Osteoblast (primary cell): ENCODE data around the gene HSD17B8. TPM values are rescaled to one million over a fixed set of nuclear protein-coding genes. Genes with fewer than 3 reads are reported as not detected.

Experiments
- DNase-seq: peaks from one replicate; pipeline ENCODE4 v3.0.0; 2011; ENCODE audit warnings: low spot score, mixed read lengths; ENCODE audit not compliant: insufficient read length; ENCODE audit errors: missing footprints
- H2AFZ ChIP-seq: 2 replicates; pipeline ENCODE4 v1.6.0; 2011; ENCODE audit warnings: mild to moderate bottlenecking, low read length
- H3K27ac ChIP-seq: 2 replicates; pipeline ENCODE4 v1.5.1; 2011; ENCODE audit warnings: mild to moderate bottlenecking, low read depth, low read length, moderate library complexity
- H3K27me3 ChIP-seq: 2 replicates; pipeline ENCODE4 v1.6.0; 2012; ENCODE audit warnings: mild to moderate bottlenecking, control low read depth, inconsistent platforms, low read length, moderate library complexity; ENCODE audit not compliant: insufficient read depth
- H3K36me3 ChIP-seq: 2 replicates; pipeline ENCODE4 v1.5.1; 2011; ENCODE audit warnings: mild to moderate bottlenecking, low read length, control low read depth, moderate library complexity; ENCODE audit not compliant: insufficient read depth
- H3K4me1 ChIP-seq: 2 replicates; pipeline ENCODE4 v1.5.1; 2011; ENCODE audit warnings: mild to moderate bottlenecking, low read length, control low read depth, moderate library complexity; ENCODE audit not compliant: insufficient read depth
- H3K4me2 ChIP-seq: 2 replicates; pipeline ENCODE4 v1.6.0; 2011; ENCODE audit warnings: mild to moderate bottlenecking, low read length; ENCODE audit not compliant: insufficient read depth
- H3K4me3 ChIP-seq: fragments of 200-600 bp; sonication (generic); 3 replicates; pipeline ENCODE4 v1.5.1; 2012; ENCODE audit warnings: mild to moderate bottlenecking, low read length, inconsistent platforms; ENCODE audit not compliant: insufficient read depth
- H3K79me2 ChIP-seq: 2 replicates; pipeline ENCODE4 v1.6.0; 2012; ENCODE audit warnings: mild to moderate bottlenecking, low read length, control low read depth, inconsistent platforms; ENCODE audit not compliant: insufficient read depth
- H3K9me3 ChIP-seq: 2 replicates; pipeline ENCODE4 v1.5.1; 2011; ENCODE audit warnings: low read depth, low read length, control low read depth
- H4K20me1 ChIP-seq: 2 replicates; pipeline ENCODE4 v1.6.0; 2012; ENCODE audit warnings: mild to moderate bottlenecking, low read length, control low read depth; ENCODE audit not compliant: insufficient read depth
- small RNA-seq: library from RNA; depleted of rRNA; stranded (forward); fragments of <200 nt; gene quantifications from one replicate; pipeline ENCODE3, GENCODE V24; 2012
- total RNA-seq: library from RNA; depleted of rRNA; stranded (reverse); fragments of >200 nt; gene quantifications from 2 replicates; pipeline ENCODE4 v1.2.3, GENCODE V29; 2012
- TF ChIP-seq, protein P1 (sequence below): IDR thresholded peaks from 2 replicates; pipeline ENCODE4 v1.5.1; 2011; ENCODE audit warnings: mild to moderate bottlenecking, low read depth, low read length, moderate library complexity; ENCODE audit errors: extremely low read depth

HSD17B8 gene
- total RNA-seq, 1 donor, result 3.3 TPM

DNA sequence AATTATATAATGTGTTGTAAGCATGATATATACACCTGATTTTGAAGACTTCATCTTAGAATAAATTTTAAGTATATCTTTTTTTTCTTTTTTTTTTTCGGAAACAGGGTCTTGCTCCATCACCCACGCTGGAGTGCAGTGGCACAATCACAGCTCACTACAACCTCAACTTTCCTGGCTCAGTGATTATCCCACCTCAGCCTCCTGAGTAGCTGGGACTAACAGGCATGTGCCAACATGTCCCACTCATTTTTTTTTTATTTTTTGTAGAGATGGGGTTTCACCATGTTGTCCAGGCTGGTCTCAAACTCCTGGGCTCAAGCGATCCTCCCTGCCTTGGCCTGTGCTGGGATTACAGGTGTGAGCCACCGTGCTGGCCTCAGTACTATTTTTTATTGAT lies 50.1 kb downstream of the HSD17B8 start:
- TF ChIP-seq, protein P1, sequence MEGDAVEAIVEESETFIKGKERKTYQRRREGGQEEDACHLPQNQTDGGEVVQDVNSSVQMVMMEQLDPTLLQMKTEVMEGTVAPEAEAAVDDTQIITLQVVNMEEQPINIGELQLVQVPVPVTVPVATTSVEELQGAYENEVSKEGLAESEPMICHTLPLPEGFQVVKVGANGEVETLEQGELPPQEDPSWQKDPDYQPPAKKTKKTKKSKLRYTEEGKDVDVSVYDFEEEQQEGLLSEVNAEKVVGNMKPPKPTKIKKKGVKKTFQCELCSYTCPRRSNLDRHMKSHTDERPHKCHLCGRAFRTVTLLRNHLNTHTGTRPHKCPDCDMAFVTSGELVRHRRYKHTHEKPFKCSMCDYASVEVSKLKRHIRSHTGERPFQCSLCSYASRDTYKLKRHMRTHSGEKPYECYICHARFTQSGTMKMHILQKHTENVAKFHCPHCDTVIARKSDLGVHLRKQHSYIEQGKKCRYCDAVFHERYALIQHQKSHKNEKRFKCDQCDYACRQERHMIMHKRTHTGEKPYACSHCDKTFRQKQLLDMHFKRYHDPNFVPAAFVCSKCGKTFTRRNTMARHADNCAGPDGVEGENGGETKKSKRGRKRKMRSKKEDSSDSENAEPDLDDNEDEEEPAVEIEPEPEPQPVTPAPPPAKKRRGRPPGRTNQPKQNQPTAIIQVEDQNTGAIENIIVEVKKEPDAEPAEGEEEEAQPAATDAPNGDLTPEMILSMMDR, result no peak
- peaks cover 16% of the 10 kb centered on the region for H3K36me3 ChIP-seq

More for the DNA sequence above, 50.1 kb downstream of the HSD17B8 start:
- peaks cover 27% of the 10 kb centered on the region for H3K4me1 ChIP-seq
- no peak overlapping the region for H2AFZ ChIP-seq
- H3K27ac ChIP-seq, result no peak overlapping the region
- no peak overlapping the region for H3K4me3 ChIP-seq
- DNase-seq, result no peak
- no peaks in the 10 kb centered on the region for H3K9me3 ChIP-seq
- peaks cover 10% of the 10 kb centered on the region for H3K79me2 ChIP-seq
- no peaks in the 10 kb centered on the region for H4K20me1 ChIP-seq
- no peak overlapping the region for H3K4me2 ChIP-seq
- H3K27me3 ChIP-seq, result no peaks in the 10 kb centered on the region

Small RNA genes within 50 kb of the gene (small RNA-seq; reads per million reads assigned to genes)
- gene MIR219A1, result 2.0 reads per million, percentile 65 among the genes with 10 or more reads in this experiment
- not detected for gene RNY4P10

Other genes with a start within 250 kb of the HSD17B8 start
- gene BRD2, start 236.1 kb upstream of the HSD17B8 start, total RNA-seq, result 116 and 119 TPM in 2 replicates
- under 0.01 and 2.4 TPM in 2 replicates for gene HLA-DOA, start 195.1 kb upstream of the HSD17B8 start, total RNA-seq
- 5.4 and 30.4 TPM in 2 replicates for gene HLA-DPA1, start 131.0 kb upstream of the HSD17B8 start, total RNA-seq
- 8.7 and 12.4 TPM in 2 replicates for gene HLA-DPB1, start 128.7 kb upstream of the HSD17B8 start, total RNA-seq
- 1.8 TPM in 2 replicates for gene COL11A2, start 12.2 kb upstream of the HSD17B8 start, total RNA-seq
- 19.2 and 20.9 TPM in 2 replicates for gene RXRB, start 4.0 kb upstream of the HSD17B8 start, total RNA-seq
- gene SLC39A7, start 3.8 kb upstream of the HSD17B8 start, total RNA-seq, result 108 and 109 TPM in 2 replicates
- gene RING1, start 3.8 kb downstream of the HSD17B8 start, total RNA-seq, result 34.0 and 34.2 TPM in 2 replicates
- gene VPS52, start 67.2 kb downstream of the HSD17B8 start, total RNA-seq, result 41.3 and 42.7 TPM in 2 replicates
- 1,994 and 2,278 TPM in 2 replicates for gene RPS18, start 67.4 kb downstream of the HSD17B8 start, total RNA-seq
- 3.8 and 4.3 TPM in 2 replicates for gene B3GALT4, start 72.5 kb downstream of the HSD17B8 start, total RNA-seq
- 85.7 and 86.9 TPM in 2 replicates for gene WDR46, start 84.6 kb downstream of the HSD17B8 start, total RNA-seq
- 14.1 and 15.9 TPM in 2 replicates for gene PFDN6, start 84.9 kb downstream of the HSD17B8 start, total RNA-seq
- 33.9 and 35.5 TPM in 2 replicates for gene RGL2, start 94.3 kb downstream of the HSD17B8 start, total RNA-seq
- 90.2 and 92.6 TPM in 2 replicates for gene TAPBP, start 109.4 kb downstream of the HSD17B8 start, total RNA-seq
- gene ZBTB22, start 113.1 kb downstream of the HSD17B8 start, total RNA-seq, result 18.6 and 19.5 TPM in 2 replicates
- gene DAXX, start 118.3 kb downstream of the HSD17B8 start, total RNA-seq, result 32.7 and 39.4 TPM in 2 replicates
- 3.2 and 4.0 TPM in 2 replicates for gene KIFC1, start 187.2 kb downstream of the HSD17B8 start, total RNA-seq
- gene PHF1, start 206.4 kb downstream of the HSD17B8 start, total RNA-seq, result 25.9 and 30.8 TPM in 2 replicates
- 89.3 and 122 TPM in 2 replicates for gene CUTA, start 213.5 kb downstream of the HSD17B8 start, total RNA-seq
- 6.9 and 8.8 TPM in 2 replicates for gene SYNGAP1, start 215.4 kb downstream of the HSD17B8 start, total RNA-seq
- 4.1 and 4.7 TPM in 2 replicates for gene ZBTB9, start 249.9 kb downstream of the HSD17B8 start, total RNA-seq